ENCODE measurements around the gene CAB39L. TPM values are rescaled to one million over a fixed set of nuclear protein-coding genes. Genes with fewer than 3 reads are reported as not detected.

Gene CAB39L
- total RNA-seq, 1 donor from 2014 or later = 8.8 TPM

DNA sequence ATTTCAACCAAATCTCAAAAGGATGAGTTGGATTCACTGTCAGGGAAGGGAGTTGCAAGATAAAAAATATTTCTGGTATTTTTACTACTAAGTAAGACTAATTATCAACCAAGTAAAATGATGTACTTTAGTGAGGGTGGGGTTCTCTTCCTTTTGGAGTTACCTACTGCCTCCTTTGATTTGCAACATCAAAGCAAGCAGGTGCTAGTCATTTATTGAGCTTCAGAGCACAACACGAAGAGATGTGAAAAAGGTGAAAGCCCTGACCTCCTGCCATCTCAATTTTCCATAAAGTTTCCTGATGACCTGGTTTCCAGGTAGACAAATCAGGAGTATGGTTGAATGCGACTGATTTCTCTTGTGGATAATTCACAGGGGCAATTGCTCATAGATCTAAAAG, 100.1 kb downstream of the CAB39L start:
- Mint-ChIP-seq H3K9me3 (ENCODE audit: low read depth) (no peaks in the 10 kb centered on the region), H3K4me1 (ENCODE audit: low read depth) (no peaks in the 10 kb centered on the region), H3K4me3 (ENCODE audit: low read depth) (no peak overlapping the region), H3K27me3 (no peaks in the 10 kb centered on the region), H3K27ac (no peak overlapping the region), H3K36me3 (ENCODE audit: insufficient read depth) (peaks cover 4% of the 10 kb centered on the region)
- DNase-seq (ENCODE audit: low spot score, unreplicated experiment) = no peak
- TF ChIP-seq CTCF (IDR thresholded peaks at IDR 0.05; ENCODE audit: unreplicated experiment) = no peak

- H3K36me3 Mint-ChIP-seq (ENCODE audit: insufficient read depth) = peaks cover 3% of the 10 kb centered on the region
- H3K27me3 Mint-ChIP-seq = no peaks in the 10 kb centered on the region
- H3K4me1 Mint-ChIP-seq (ENCODE audit: low read depth) = no peaks in the 10 kb centered on the region
- no peaks in the 10 kb centered on the region for H3K9me3 Mint-ChIP-seq (ENCODE audit: low read depth)
- DNase-seq (ENCODE audit: low spot score, unreplicated experiment) = no peak
- H3K27ac Mint-ChIP-seq = no peak overlapping the region
- H3K4me3 Mint-ChIP-seq (ENCODE audit: low read depth) = no peak overlapping the region
- no peak for TF ChIP-seq CTCF (IDR thresholded peaks at IDR 0.05; ENCODE audit: unreplicated experiment)
Observed at GRCh38 chr13:49343255-49343654, 100.6 kb downstream of the CAB39L start.

GRCh38 chr13:49342454-49342853, 101.4 kb downstream of the CAB39L start:
- Mint-ChIP-seq H3K27ac (no peak overlapping the region), H3K36me3 (ENCODE audit: insufficient read depth) (peaks cover 3% of the 10 kb centered on the region), H3K9me3 (ENCODE audit: low read depth) (no peaks in the 10 kb centered on the region), H3K4me1 (ENCODE audit: low read depth) (no peaks in the 10 kb centered on the region), H3K27me3 (no peaks in the 10 kb centered on the region), H3K4me3 (ENCODE audit: low read depth) (no peak overlapping the region)
- no peak for TF ChIP-seq CTCF (IDR thresholded peaks at IDR 0.05; ENCODE audit: unreplicated experiment)
- no peak for DNase-seq (ENCODE audit: low spot score, unreplicated experiment)

DNA sequence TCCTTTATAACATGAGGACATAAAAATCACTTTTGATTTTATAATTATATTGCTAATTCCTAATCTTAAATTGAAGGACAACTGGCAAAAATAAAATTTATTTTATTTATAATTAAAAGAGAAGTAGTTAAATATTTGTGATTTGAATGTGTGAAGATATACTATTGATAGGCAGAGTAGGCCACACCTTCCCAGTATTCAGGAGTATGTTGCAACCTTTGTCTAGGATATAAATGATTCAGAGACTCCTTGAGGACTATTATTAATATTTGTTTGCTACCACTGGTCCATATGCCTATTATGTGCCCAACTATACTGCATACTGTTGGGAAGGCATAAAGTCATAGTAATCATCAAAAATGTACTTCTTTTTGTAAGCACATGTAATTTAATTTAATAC, 101.9 kb downstream of the CAB39L start:
- Mint-ChIP-seq H3K4me3 (ENCODE audit: low read depth) (no peak overlapping the region), H3K27me3 (no peaks in the 10 kb centered on the region), H3K9me3 (ENCODE audit: low read depth) (no peaks in the 10 kb centered on the region), H3K36me3 (ENCODE audit: insufficient read depth) (peaks cover 3% of the 10 kb centered on the region), H3K27ac (no peak overlapping the region), H3K4me1 (ENCODE audit: low read depth) (no peaks in the 10 kb centered on the region)
- TF ChIP-seq CTCF (IDR thresholded peaks at IDR 0.05; ENCODE audit: unreplicated experiment) = no peak
- DNase-seq (ENCODE audit: low spot score, unreplicated experiment) = no peak

- H3K36me3 Mint-ChIP-seq (ENCODE audit: insufficient read depth) = peaks cover 3% of the 10 kb centered on the region
- no peaks in the 10 kb centered on the region for H3K4me1 Mint-ChIP-seq (ENCODE audit: low read depth)
- H3K4me3 Mint-ChIP-seq (ENCODE audit: low read depth) = no peak overlapping the region
- TF ChIP-seq CTCF (IDR thresholded peaks at IDR 0.05; ENCODE audit: unreplicated experiment) = no peak
- no peak for DNase-seq (ENCODE audit: low spot score, unreplicated experiment)
- no peaks in the 10 kb centered on the region for H3K9me3 Mint-ChIP-seq (ENCODE audit: low read depth)
- H3K27me3 Mint-ChIP-seq = no peaks in the 10 kb centered on the region
- H3K27ac Mint-ChIP-seq = no peak overlapping the region
Observed at GRCh38 chr13:49341517-49341916, 102.3 kb downstream of the CAB39L start.

Measured in progenitor cell of endocrine pancreas (in vitro differentiated cells).